SK-N-SH (cell line): ENCODE data around the gene PADI4. TPM values are rescaled to one million over a fixed set of nuclear protein-coding genes. Genes with fewer than 3 reads are reported as not detected.

Source experiments
- CTCF ChIA-PET: fragments of 300-600, 350-600 bp; formaldehyde crosslinking; extraction: SDS; loops from one replicate; lab custom pipeline; 2021; lab: Yijun Ruan, JAX
- POLR2A ChIA-PET: fragments of 350-600 bp; sonication (Branson Sonifier 250); formaldehyde crosslinking; extraction: SDS; loops from one replicate; lab custom pipeline; 2020; ENCODE audit warnings: antibody characterized with exemption, inconsistent platforms; lab: Yijun Ruan, JAX
- DNase-seq: peaks from one replicate; pipeline ENCODE4 v3.0.0; 2012
- H2AFZ ChIP-seq: fragments of 200-600 bp; sonication (generic); 2 replicates; pipeline ENCODE4 v1.8.1; 2016; ENCODE audit warnings: antibody characterized with exemption, mild to moderate bottlenecking, low read depth
- H3F3A ChIP-seq: fragments of 200-600 bp; sonication (generic); replicated peaks from 2 replicates; pipeline ENCODE3; 2016; ENCODE audit warnings: antibody characterized with exemption, mild to moderate bottlenecking; ENCODE audit not compliant: insufficient read depth
- H3K27ac ChIP-seq, 2 experiments: fragments of 200-500 bp in 1 of 2; fragments of 200-600 bp in 1 of 2; sonication (Bioruptor generic) in 1 of 2; sonication (generic), shearing (Covaris generic) in 1 of 2; 2 replicates each; pipeline versions ENCODE4 v1.5.1 to v1.6.1; 2014 to 2016; ENCODE audit warnings: low read depth in 2 of 2, inconsistent platforms in 1 of 2, low read length in 1 of 2, mild to moderate bottlenecking in 1 of 2, mixed read lengths in 1 of 2
- H3K27me3 ChIP-seq: fragments of 200-600 bp; sonication (generic), shearing (Covaris generic); 2 replicates; pipeline ENCODE4 v1.6.1; 2016; ENCODE audit warnings: mixed run types; ENCODE audit not compliant: insufficient read depth
- H3K36me3 ChIP-seq, 2 experiments: fragments of 200-500 bp in 1 of 2; fragments of 200-600 bp in 1 of 2; sonication (Bioruptor generic) in 1 of 2; sonication (generic) in 1 of 2; replicated peaks in 1 of 2; 2 replicates each; pipeline versions ENCODE3 to v1.5.1; 2014 to 2016; ENCODE audit warnings: low read length in 1 of 2, mild to moderate bottlenecking in 1 of 2; ENCODE audit not compliant: insufficient read depth in 2 of 2, control insufficient read depth in 1 of 2
- H3K4me1 ChIP-seq, 2 experiments: fragments of 200-500 bp in 1 of 2; fragments of 200-600 bp in 1 of 2; sonication (Bioruptor generic) in 1 of 2; sonication (generic), shearing (Covaris generic) in 1 of 2; 2 replicates each; pipeline versions ENCODE4 v1.5.1 to v1.6.1; 2014 to 2016; ENCODE audit warnings: low read depth in 1 of 2, low read length in 1 of 2, mixed run types in 1 of 2; ENCODE audit not compliant: insufficient read depth in 2 of 2, control insufficient read depth in 1 of 2
- H3K4me2 ChIP-seq: fragments of 200-600 bp; sonication (generic), shearing (Covaris generic); 2 replicates; pipeline ENCODE4 v1.6.1; 2017; ENCODE audit warnings: mixed run types
- H3K4me3 ChIP-seq, 2 experiments: fragments of 200-500 bp in 1 of 2; fragments of 200-600 bp in 1 of 2; sonication (Bioruptor generic) in 1 of 2; sonication (generic), shearing (Covaris generic) in 1 of 2; 2 replicates each; pipeline versions ENCODE4 v1.5.1 to v1.8.1; 2014 to 2016; ENCODE audit warnings: low read depth in 2 of 2, inconsistent platforms in 1 of 2, low read length in 1 of 2, mild to moderate bottlenecking in 1 of 2, mixed read lengths in 1 of 2, moderate library complexity in 1 of 2
- H3K79me2 ChIP-seq: fragments of 200-600 bp; sonication (generic); 2 replicates; pipeline ENCODE4 v1.8.1; 2017; ENCODE audit warnings: mild to moderate bottlenecking; ENCODE audit not compliant: insufficient read depth
- H3K9ac ChIP-seq: fragments of 200-600 bp; sonication (generic); 2 replicates; pipeline ENCODE4 v1.6.1; 2017; ENCODE audit warnings: mixed run types
- H3K9me2 ChIP-seq: fragments of 200-600 bp; sonication (generic); 2 replicates; pipeline ENCODE4 v1.6.1; 2017; ENCODE audit warnings: mixed run types
- H3K9me3 ChIP-seq: fragments of 200-600 bp; sonication (generic); 2 replicates; pipeline ENCODE4 v1.6.1; 2017; ENCODE audit warnings: mixed run types, mild to moderate bottlenecking, moderate library complexity
- H4K20me1 ChIP-seq: fragments of 200-600 bp; sonication (generic); 2 replicates; pipeline ENCODE4 v1.6.1; 2017; ENCODE audit warnings: mild to moderate bottlenecking, mixed run types; ENCODE audit not compliant: insufficient read depth
- FOXM1 ChIP-seq: IDR thresholded peaks from 2 replicates; pipeline ENCODE4 v1.4.0; 2012; ENCODE audit warnings: low read depth, mild to moderate bottlenecking
- MAX ChIP-seq: IDR thresholded peaks from 2 replicates; pipeline ENCODE4 v1.4.0; 2012; ENCODE audit warnings: low read depth
- MXI1 ChIP-seq: IDR thresholded peaks from 2 replicates; pipeline ENCODE4 v1.6.1; 2012; ENCODE audit warnings: mild to moderate bottlenecking, low read depth, low read length, improper control_type of control experiment
- NFIC ChIP-seq: IDR thresholded peaks from 2 replicates; pipeline ENCODE4 v1.4.0; 2012; ENCODE audit warnings: borderline replicate concordance
- PBX3 ChIP-seq: IDR thresholded peaks from 2 replicates; pipeline ENCODE4; 2012
- POLR2AphosphoS5 ChIP-seq: IDR thresholded peaks from 2 replicates; pipeline ENCODE4 v1.6.1; 2012; ENCODE audit warnings: low read depth, low read length
- RAD21 ChIP-seq: IDR thresholded peaks from 2 replicates; pipeline ENCODE4 v1.6.1; 2012; ENCODE audit warnings: mild to moderate bottlenecking, low read length
- RCOR1 ChIP-seq: fragments of 150-350 bp; IDR thresholded peaks from 2 replicates; pipeline ENCODE4 v1.6.1; 2017; ENCODE audit warnings: antibody characterized with exemption, low read length
- TAF1 ChIP-seq: IDR thresholded peaks from 2 replicates; pipeline ENCODE4 v1.6.1; 2012; ENCODE audit warnings: low read depth, mild to moderate bottlenecking, low read length, moderate library complexity, borderline replicate concordance
- TCF12 ChIP-seq: IDR thresholded peaks from 2 replicates; pipeline ENCODE4 v1.4.0; 2012
- TEAD4 ChIP-seq: IDR thresholded peaks from 2 replicates; pipeline ENCODE4 v1.4.0; 2012; ENCODE audit warnings: mild to moderate bottlenecking, borderline replicate concordance; ENCODE audit not compliant: insufficient read depth
- YY1 ChIP-seq: IDR thresholded peaks from 2 replicates; pipeline ENCODE4 v1.4.0; 2012; ENCODE audit warnings: low read depth, mild to moderate bottlenecking
- WGBS: methylation state at CpG from one replicate; pipeline ENCODE4 v1.1.6; 2017; ENCODE audit warnings: low lambda C conversion rate; 5-methylcytosine and 5-hydroxymethylcytosine counted together
- polyA plus RNA-seq, 3 experiments: library from polyadenylated mRNA; depleted of rRNA; stranded (reverse); fragments of >200 nt; gene quantifications; 2 replicates each; pipeline ENCODE4 v1.2.3, GENCODE V29; 2012
- TF ChIP-seq, protein P1 (sequence below): IDR thresholded peaks from 2 replicates; pipeline ENCODE4 v1.6.1; 2012; ENCODE audit warnings: mild to moderate bottlenecking, low read depth, low read length, moderate library complexity
- TF ChIP-seq, protein P2 (sequence below): fragments of 150-350 bp; IDR thresholded peaks from 2 replicates; pipeline ENCODE4 v1.6.1; 2016; ENCODE audit warnings: mild to moderate bottlenecking, low read depth, low read length

Gene PADI4
- polyA plus RNA-seq, 1 of the 3 experiments (the other 2 are of a cell fraction): not detected

DNA sequence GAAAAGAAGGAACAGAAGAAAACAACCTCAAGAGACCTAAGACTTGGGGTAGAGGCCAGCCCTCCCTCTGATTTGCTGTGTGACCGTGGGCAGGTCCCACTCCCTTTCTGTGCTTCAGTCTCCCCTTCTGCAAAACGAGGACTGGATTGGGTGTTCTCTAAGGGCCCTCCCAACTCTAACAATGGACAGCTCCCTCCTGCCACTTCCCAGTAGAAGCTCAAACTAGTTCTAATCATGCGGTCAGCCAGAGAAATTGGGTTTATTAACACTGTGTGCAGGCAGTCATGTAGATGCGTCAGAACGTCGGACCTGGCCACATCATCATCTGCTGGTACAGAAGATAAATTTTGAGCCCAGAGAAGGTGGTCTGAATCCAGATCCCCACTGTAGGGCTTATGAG, 1.6 kb upstream of the PADI4 start:
- no peak overlapping the region for H3K27ac ChIP-seq
- H4K20me1 ChIP-seq: no peaks in the 10 kb centered on the region
- no peak overlapping the region for H2AFZ ChIP-seq
- H3F3A ChIP-seq: no peaks in the 10 kb centered on the region
- no peaks in the 10 kb centered on the region for H3K9me2 ChIP-seq
- no peaks in the 10 kb centered on the region for H3K4me1 ChIP-seq
- no peaks in the 10 kb centered on the region for H3K36me3 ChIP-seq
- WGBS: 77% methylated on average over 6 of the region's 6 CpGs
- H3K79me2 ChIP-seq: no peaks in the 10 kb centered on the region
- H3K4me2 ChIP-seq: no peak overlapping the region
- H3K9me3 ChIP-seq: no peaks in the 10 kb centered on the region
- DNase-seq: no peak
- TF ChIP-seq, protein P1, sequence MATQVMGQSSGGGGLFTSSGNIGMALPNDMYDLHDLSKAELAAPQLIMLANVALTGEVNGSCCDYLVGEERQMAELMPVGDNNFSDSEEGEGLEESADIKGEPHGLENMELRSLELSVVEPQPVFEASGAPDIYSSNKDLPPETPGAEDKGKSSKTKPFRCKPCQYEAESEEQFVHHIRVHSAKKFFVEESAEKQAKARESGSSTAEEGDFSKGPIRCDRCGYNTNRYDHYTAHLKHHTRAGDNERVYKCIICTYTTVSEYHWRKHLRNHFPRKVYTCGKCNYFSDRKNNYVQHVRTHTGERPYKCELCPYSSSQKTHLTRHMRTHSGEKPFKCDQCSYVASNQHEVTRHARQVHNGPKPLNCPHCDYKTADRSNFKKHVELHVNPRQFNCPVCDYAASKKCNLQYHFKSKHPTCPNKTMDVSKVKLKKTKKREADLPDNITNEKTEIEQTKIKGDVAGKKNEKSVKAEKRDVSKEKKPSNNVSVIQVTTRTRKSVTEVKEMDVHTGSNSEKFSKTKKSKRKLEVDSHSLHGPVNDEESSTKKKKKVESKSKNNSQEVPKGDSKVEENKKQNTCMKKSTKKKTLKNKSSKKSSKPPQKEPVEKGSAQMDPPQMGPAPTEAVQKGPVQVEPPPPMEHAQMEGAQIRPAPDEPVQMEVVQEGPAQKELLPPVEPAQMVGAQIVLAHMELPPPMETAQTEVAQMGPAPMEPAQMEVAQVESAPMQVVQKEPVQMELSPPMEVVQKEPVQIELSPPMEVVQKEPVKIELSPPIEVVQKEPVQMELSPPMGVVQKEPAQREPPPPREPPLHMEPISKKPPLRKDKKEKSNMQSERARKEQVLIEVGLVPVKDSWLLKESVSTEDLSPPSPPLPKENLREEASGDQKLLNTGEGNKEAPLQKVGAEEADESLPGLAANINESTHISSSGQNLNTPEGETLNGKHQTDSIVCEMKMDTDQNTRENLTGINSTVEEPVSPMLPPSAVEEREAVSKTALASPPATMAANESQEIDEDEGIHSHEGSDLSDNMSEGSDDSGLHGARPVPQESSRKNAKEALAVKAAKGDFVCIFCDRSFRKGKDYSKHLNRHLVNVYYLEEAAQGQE: peak; percentile 51; the same call in 1 of the 2 replicates
- TF ChIP-seq FOXM1: no peak
- no peak for TF ChIP-seq RCOR1
- no peak for TF ChIP-seq YY1
- no peak for TF ChIP-seq POLR2AphosphoS5
- no peak for TF ChIP-seq TCF12
- no peak for TF ChIP-seq RAD21
- no peak for TF ChIP-seq TEAD4
- no peaks in the 10 kb centered on the region; the same call in 1 of the 2 replicates for H3K27me3 ChIP-seq
- CTCF ChIA-PET: no interaction called here
- no peak overlapping the region for H3K9ac ChIP-seq
- POLR2A ChIA-PET: no interaction called here
- no peak overlapping the region for H3K4me3 ChIP-seq

DNA sequence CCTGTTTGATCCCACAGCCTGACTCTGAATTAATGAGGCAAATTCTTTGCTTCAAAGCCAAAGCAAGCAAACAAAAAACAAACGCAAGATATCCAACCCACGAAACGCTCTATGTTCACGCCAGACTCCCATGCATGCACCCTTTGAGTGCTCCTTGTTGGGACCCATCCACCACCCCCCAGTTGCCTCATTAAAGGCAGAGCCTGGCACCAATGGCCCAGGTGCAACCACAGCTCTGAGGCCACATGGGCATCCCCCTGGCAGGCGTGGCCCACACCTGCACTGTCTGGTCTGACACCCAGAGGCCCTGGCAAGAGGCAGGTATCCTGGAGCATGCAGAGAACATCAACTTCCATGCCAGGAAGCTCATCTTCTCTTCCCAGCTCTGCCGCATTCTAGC, 1.1 kb upstream of the PADI4 start:
- no peaks in the 10 kb centered on the region for H3K79me2 ChIP-seq
- H3K9me3 ChIP-seq: no peaks in the 10 kb centered on the region
- H3F3A ChIP-seq: no peaks in the 10 kb centered on the region
- TF ChIP-seq PBX3 (no peak), RCOR1 (no peak), MAX (no peak), NFIC (no peak), TAF1 (no peak), MXI1 (no peak)
- TF ChIP-seq, protein P2, sequence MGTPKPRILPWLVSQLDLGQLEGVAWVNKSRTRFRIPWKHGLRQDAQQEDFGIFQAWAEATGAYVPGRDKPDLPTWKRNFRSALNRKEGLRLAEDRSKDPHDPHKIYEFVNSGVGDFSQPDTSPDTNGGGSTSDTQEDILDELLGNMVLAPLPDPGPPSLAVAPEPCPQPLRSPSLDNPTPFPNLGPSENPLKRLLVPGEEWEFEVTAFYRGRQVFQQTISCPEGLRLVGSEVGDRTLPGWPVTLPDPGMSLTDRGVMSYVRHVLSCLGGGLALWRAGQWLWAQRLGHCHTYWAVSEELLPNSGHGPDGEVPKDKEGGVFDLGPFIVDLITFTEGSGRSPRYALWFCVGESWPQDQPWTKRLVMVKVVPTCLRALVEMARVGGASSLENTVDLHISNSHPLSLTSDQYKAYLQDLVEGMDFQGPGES: no peak
- H3K4me1 ChIP-seq: no peaks in the 10 kb centered on the region
- H3K27me3 ChIP-seq: no peaks in the 10 kb centered on the region; the same call in 1 of the 2 replicates
- ChIA-PET CTCF (no interaction called here), POLR2A (no interaction called here)
- H3K4me3 ChIP-seq: no peak overlapping the region
- H3K9ac ChIP-seq: no peak overlapping the region
- 41% methylated on average over 6 of the region's 6 CpGs for WGBS
- H3K9me2 ChIP-seq: no peaks in the 10 kb centered on the region
- DNase-seq: no peak
- no peaks in the 10 kb centered on the region for H4K20me1 ChIP-seq
- no peak overlapping the region for H3K27ac ChIP-seq
- no peak overlapping the region for H2AFZ ChIP-seq
- H3K36me3 ChIP-seq: no peaks in the 10 kb centered on the region
- no peak overlapping the region for H3K4me2 ChIP-seq
